CD4-positive, alpha-beta T cell treated with Interleukin-6 at 100 ng/mL for 8 hours (primary cell): ENCODE data around the gene KNDC1.

ENCODE experiments used
- DNase-seq: peaks from one replicate; pipeline ENCODE4 v3.0.0-alpha.2; 2020; ENCODE audit warnings: mixed read lengths, low spot score

Gene KNDC1

GRCh38 chr10:133241501-133242205 lies 81.6 kb downstream of the KNDC1 start:
- DNase-seq: no peak

- DNase-seq: no peak
Measured at GRCh38 chr10:133242611-133243356, 82.8 kb downstream of the KNDC1 start.

GRCh38 chr10:133243593-133243992 lies 83.6 kb downstream of the KNDC1 start:
- no peak for DNase-seq

- DNase-seq: no peak
Measured at GRCh38 chr10:133245439-133246235, 85.6 kb downstream of the KNDC1 start.

GRCh38 chr10:133246236-133246626 lies 86.2 kb downstream of the KNDC1 start:
- no peak for DNase-seq

- no peak for DNase-seq
Measured at GRCh38 chr10:133247681-133248333, 87.8 kb downstream of the KNDC1 start.

- no peak for DNase-seq
Measured at GRCh38 chr10:133248334-133248715, 88.3 kb downstream of the KNDC1 start.

GRCh38 chr10:133249094-133249780 lies 89.2 kb downstream of the KNDC1 start:
- no peak for DNase-seq

GRCh38 chr10:133249975-133250754 lies 90.1 kb downstream of the KNDC1 start:
- no peak for DNase-seq

- DNase-seq: no peak
Measured at GRCh38 chr10:133251388-133252222, 91.6 kb downstream of the KNDC1 start.

GRCh38 chr10:133252223-133252552 lies 92.2 kb downstream of the KNDC1 start:
- no peak for DNase-seq

- DNase-seq: no peak
Measured at GRCh38 chr10:133253361-133253955, 93.4 kb downstream of the KNDC1 start.

GRCh38 chr10:133254421-133255120 lies 94.6 kb downstream of the KNDC1 start:
- DNase-seq: no peak

GRCh38 chr10:133255323-133255722 lies 95.3 kb downstream of the KNDC1 start:
- no peak for DNase-seq

GRCh38 chr10:133257489-133258065 lies 97.6 kb downstream of the KNDC1 start:
- no peak for DNase-seq

GRCh38 chr10:133258066-133258817 lies 98.2 kb downstream of the KNDC1 start:
- peak; percentile 45 for DNase-seq

GRCh38 chr10:133258818-133259601 lies 99.0 kb downstream of the KNDC1 start:
- peak; percentile 89 for DNase-seq
